Osteoblast (primary cell): ENCODE results near the gene OXNAD1. TPM values are rescaled to one million over a fixed set of nuclear protein-coding genes. Genes with fewer than 3 reads are reported as not detected.

ENCODE experiments used
- DNase-seq: peaks from one replicate; pipeline ENCODE4 v3.0.0; 2011; ENCODE audit warnings: low spot score, mixed read lengths; ENCODE audit not compliant: insufficient read length; ENCODE audit errors: missing footprints
- H2AFZ ChIP-seq: 2 replicates; pipeline ENCODE4 v1.6.0; 2011; ENCODE audit warnings: mild to moderate bottlenecking, low read length
- H3K27ac ChIP-seq: 2 replicates; pipeline ENCODE4 v1.5.1; 2011; ENCODE audit warnings: mild to moderate bottlenecking, low read depth, low read length, moderate library complexity
- H3K27me3 ChIP-seq: 2 replicates; pipeline ENCODE4 v1.6.0; 2012; ENCODE audit warnings: mild to moderate bottlenecking, control low read depth, inconsistent platforms, low read length, moderate library complexity; ENCODE audit not compliant: insufficient read depth
- H3K36me3 ChIP-seq: 2 replicates; pipeline ENCODE4 v1.5.1; 2011; ENCODE audit warnings: mild to moderate bottlenecking, low read length, control low read depth, moderate library complexity; ENCODE audit not compliant: insufficient read depth
- H3K4me1 ChIP-seq: 2 replicates; pipeline ENCODE4 v1.5.1; 2011; ENCODE audit warnings: mild to moderate bottlenecking, low read length, control low read depth, moderate library complexity; ENCODE audit not compliant: insufficient read depth
- H3K4me2 ChIP-seq: 2 replicates; pipeline ENCODE4 v1.6.0; 2011; ENCODE audit warnings: mild to moderate bottlenecking, low read length; ENCODE audit not compliant: insufficient read depth
- H3K4me3 ChIP-seq: fragments of 200-600 bp; sonication (generic); 3 replicates; pipeline ENCODE4 v1.5.1; 2012; ENCODE audit warnings: mild to moderate bottlenecking, low read length, inconsistent platforms; ENCODE audit not compliant: insufficient read depth
- H3K79me2 ChIP-seq: 2 replicates; pipeline ENCODE4 v1.6.0; 2012; ENCODE audit warnings: mild to moderate bottlenecking, low read length, control low read depth, inconsistent platforms; ENCODE audit not compliant: insufficient read depth
- H3K9me3 ChIP-seq: 2 replicates; pipeline ENCODE4 v1.5.1; 2011; ENCODE audit warnings: low read depth, low read length, control low read depth
- H4K20me1 ChIP-seq: 2 replicates; pipeline ENCODE4 v1.6.0; 2012; ENCODE audit warnings: mild to moderate bottlenecking, low read length, control low read depth; ENCODE audit not compliant: insufficient read depth
- CTCF ChIP-seq: IDR thresholded peaks from 2 replicates; pipeline ENCODE4 v1.5.1; 2011; ENCODE audit warnings: mild to moderate bottlenecking, low read depth, low read length, moderate library complexity; ENCODE audit errors: extremely low read depth
- total RNA-seq: library from RNA; depleted of rRNA; stranded (reverse); fragments of >200 nt; gene quantifications from 2 replicates; pipeline ENCODE4 v1.2.3, GENCODE V29; 2012

The OXNAD1 gene
- total RNA-seq, 1 donor, result 11.9 TPM

GRCh38 chr3:16231983-16232382, 33.0 kb upstream of the OXNAD1 start:
- H3K4me2 ChIP-seq, result no peak overlapping the region
- no peaks in the 10 kb centered on the region for H3K36me3 ChIP-seq
- no peaks in the 10 kb centered on the region for H3K27me3 ChIP-seq
- TF ChIP-seq CTCF, result no peak
- no peaks in the 10 kb centered on the region for H3K9me3 ChIP-seq
- no peak overlapping the region for H3K27ac ChIP-seq
- DNase-seq, result no peak
- H3K4me1 ChIP-seq, result no peaks in the 10 kb centered on the region
- no peak overlapping the region for H2AFZ ChIP-seq
- H4K20me1 ChIP-seq, result no peaks in the 10 kb centered on the region
- no peaks in the 10 kb centered on the region for H3K79me2 ChIP-seq
- no peak overlapping the region for H3K4me3 ChIP-seq

DNA sequence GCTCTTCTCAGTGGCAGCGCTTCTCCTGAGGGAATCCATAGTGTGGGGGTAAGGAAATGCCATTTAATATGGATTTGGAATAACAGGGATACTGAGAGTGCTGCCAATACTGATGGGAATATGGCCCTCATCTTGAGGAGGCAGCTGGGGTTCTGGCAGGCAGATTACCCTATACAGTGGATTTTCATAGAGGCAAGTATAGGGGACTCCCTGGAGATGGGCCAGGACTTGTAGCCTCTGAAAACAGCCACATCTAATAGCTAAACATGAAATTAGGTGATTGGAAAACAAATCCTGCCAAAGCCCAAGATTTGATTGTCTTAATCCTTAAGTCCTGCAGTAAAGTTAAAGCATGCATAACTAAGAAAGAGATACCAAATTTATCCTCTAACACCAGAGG, 31.2 kb upstream of the OXNAD1 start:
- DNase-seq, result no peak
- Histone ChIP-seq H3K4me1 (no peaks in the 10 kb centered on the region), H4K20me1 (no peaks in the 10 kb centered on the region), H3K79me2 (no peaks in the 10 kb centered on the region), H3K9me3 (no peaks in the 10 kb centered on the region), H3K27me3 (no peaks in the 10 kb centered on the region), H3K36me3 (no peaks in the 10 kb centered on the region), H3K27ac (no peak overlapping the region), H3K4me2 (no peak overlapping the region), H2AFZ (no peak overlapping the region), H3K4me3 (no peak overlapping the region)
- no peak for TF ChIP-seq CTCF

DNA sequence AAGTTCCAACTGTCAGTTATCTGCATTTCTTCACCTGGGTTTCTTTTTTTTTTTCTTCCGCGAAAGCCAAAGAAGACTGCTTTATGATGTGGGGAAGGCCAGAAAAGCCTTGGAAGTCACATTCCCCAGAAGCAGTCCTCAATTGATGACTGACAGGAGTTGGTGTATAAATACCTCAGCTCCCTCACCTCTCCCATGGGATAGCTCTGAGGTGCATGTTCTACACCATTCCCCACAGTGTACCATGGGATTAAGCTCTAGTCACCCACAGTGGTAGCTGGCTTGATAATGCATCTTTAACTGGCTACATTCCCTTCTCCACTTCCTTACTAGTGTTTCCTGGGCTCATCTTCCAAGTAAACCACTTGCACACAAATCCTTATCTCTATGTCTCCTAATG, 30.7 kb upstream of the OXNAD1 start:
- H2AFZ ChIP-seq, result no peak overlapping the region
- H3K4me2 ChIP-seq, result no peak overlapping the region
- H3K9me3 ChIP-seq, result no peaks in the 10 kb centered on the region
- no peaks in the 10 kb centered on the region for H3K36me3 ChIP-seq
- no peaks in the 10 kb centered on the region for H3K4me1 ChIP-seq
- no peaks in the 10 kb centered on the region for H3K27me3 ChIP-seq
- no peaks in the 10 kb centered on the region for H3K79me2 ChIP-seq
- no peak for TF ChIP-seq CTCF
- no peak for DNase-seq
- H3K27ac ChIP-seq, result no peak overlapping the region
- no peaks in the 10 kb centered on the region for H4K20me1 ChIP-seq
- no peak overlapping the region for H3K4me3 ChIP-seq

- H3K79me2 ChIP-seq, result no peaks in the 10 kb centered on the region
- no peaks in the 10 kb centered on the region for H3K9me3 ChIP-seq
- peaks cover 14% of the 10 kb centered on the region for H3K4me1 ChIP-seq
- no peaks in the 10 kb centered on the region for H3K27me3 ChIP-seq
- no peak overlapping the region for H3K4me2 ChIP-seq
- DNase-seq, result no peak
- no peaks in the 10 kb centered on the region for H3K36me3 ChIP-seq
- H3K4me3 ChIP-seq, result no peak overlapping the region
- H3K27ac ChIP-seq, result no peak overlapping the region
- no peak overlapping the region for H2AFZ ChIP-seq
- no peak for TF ChIP-seq CTCF
- H4K20me1 ChIP-seq, result no peaks in the 10 kb centered on the region
These were observed 28.9 kb upstream of the OXNAD1 start for GRCh38 chr3:16236030-16236639.
